SIG-M5 (cell line): ENCODE measurements around the gene UBE2F.

ENCODE experiments used
- DNase-seq: peaks from one replicate; lab custom pipeline; 2025; lab: John Stamatoyannopoulos, UW

Gene UBE2F

DNA sequence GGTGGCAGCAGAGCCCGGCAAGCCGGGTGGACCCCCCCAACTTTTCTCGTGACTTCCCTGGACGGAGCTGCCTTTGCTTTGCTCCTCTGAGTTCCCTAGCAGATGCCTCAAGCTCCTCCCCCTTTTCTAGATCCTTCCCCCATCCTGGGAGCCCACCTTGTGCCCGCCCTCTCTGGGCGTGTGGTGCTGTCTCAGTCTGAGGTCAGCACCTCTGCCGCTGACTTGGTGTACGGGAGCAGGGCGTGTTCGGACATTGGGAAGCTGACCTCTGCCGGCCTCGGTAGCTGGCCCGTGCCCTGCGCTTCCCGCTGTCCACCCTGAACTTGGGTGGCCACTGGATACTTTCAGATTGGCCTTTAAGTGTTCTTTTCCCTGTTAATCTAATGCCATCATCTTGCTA lies 113.7 kb downstream of the UBE2F start:
- DNase-seq: no peak

DNA sequence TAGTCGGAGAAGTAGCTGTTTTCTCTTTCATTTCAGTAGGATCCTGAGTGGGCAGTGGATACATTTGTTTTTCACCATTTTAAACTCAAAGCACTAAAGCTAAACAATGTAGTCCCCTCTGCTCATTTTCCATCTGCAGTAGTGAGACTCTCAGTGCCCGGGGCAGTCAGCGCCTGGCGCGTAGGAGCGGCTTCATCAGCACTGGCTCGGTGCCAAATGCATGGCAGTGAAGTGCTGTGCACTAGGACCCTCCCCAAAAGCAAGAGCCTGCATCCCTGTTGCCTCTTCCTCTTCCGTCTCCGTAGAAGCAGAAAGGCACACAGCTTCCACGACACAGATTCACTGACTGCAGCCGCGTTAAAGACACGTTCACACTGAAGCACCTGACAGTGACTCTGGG lies 114.3 kb downstream of the UBE2F start:
- no peak for DNase-seq

DNA sequence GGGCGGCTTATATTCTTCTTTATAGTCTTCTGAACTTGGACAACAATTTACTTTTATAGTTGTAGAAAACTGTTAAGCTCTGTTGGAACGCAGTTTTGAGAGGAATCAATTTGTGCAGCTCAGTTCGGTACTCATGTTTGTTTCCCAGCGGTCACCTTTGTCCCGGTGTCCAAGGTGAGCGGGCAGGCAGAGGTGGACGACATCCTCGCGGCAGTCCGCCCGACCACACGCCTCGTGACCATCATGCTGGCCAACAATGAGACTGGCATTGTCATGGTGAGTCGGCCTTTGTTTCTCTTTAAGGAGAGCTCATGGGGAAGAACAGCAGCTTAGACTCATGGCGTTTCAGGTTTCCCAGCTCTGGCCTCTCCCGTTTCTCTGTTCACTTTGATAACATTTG lies 114.7 kb downstream of the UBE2F start:
- DNase-seq: no peak

DNA sequence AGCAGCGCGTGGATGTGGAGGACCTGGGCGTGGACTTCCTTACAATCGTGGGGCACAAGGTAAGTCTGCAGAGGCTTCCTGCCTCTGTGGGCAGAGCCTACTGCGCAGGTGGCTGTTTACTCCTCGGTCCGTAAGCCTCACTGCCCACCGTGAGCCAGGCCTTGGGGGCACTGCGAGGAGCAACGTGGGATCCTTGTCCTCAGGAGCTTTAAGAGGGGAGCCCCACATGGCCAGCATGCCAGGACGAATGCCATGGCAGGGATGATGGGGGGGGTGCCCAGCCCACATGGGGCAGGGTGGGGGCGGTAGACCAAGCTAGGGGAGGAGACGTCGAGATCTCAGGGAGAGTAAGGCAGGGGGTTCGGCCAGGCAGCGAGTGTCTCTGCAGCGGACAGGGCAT lies 115.3 kb downstream of the UBE2F start:
- no peak for DNase-seq

DNA sequence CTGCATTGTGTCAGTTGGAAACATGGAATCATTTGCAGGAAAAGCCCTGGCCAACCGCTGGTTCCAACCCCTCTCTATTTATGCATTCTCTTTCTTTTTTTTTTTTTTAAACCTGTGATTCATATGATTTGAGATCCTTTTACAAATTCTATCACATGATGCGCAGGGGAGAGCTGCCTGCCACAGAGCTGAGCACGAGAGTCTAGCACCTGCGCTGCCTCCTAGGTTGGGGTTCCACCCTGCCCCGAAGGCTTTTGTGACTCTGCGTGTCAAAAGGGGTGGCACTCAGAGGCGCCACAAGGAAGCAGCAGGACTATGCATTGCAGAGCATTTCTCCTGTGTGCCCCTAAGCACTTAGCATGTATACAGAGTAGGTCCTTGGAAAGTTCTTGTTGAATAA lies 116.0 kb downstream of the UBE2F start:
- DNase-seq: no peak

DNA sequence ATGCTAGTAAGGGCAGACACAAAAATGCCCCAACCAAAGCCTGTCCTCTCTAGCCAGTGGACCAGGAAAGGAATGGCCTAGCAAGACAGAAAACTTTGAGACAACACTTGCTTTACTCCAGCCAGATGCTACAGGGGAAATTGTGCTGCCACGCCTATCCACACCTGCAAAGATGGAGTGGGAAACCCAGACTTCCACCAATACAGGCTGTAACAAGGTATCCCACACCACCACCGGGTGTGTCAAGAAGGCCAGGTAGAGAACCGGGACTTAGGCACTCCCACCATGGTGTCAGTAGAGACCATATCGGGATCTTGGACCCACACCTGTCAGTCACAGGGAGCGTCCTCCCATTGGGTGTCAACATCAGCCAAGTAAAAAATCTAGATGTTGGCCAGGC lies 117.1 kb downstream of the UBE2F start:
- DNase-seq: no peak

DNA sequence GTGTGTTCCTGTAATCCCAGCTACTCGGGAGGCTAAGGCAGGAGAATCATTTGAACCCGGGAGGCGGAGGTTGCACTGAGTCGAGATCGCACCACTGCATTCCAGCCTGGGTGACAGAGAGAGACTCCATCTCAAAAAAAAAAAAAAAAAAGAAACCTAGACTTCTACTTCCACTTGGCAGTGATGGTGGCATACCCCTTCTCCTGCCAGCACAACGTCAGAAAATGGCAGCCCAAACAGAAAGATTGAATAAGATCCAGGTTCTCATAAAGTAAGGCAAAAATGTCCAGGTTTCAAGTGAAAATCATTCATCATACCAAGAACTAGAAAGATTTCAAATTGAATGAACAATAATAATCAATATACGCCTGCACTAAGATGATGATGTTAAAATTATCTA lies 117.9 kb downstream of the UBE2F start:
- no peak for DNase-seq

DNA sequence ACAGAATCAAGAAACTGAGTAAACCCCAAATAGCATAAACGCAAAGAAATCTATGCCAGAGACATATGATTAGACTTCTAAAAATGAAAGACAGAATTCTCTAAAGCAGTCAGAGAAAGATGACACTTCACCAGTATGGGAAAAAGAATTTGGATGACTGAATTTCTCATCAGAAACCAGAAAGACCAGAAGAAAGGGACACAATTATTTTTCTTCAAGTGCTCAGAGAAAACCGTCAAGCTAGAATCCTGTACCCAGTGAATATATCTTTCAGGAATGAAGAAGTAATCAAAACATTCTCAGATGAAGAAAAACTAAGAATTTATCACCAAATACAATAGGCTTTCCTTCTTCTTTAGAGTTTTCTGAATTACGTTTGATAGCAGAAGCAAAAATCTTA lies 119.1 kb downstream of the UBE2F start:
- no peak for DNase-seq

DNA sequence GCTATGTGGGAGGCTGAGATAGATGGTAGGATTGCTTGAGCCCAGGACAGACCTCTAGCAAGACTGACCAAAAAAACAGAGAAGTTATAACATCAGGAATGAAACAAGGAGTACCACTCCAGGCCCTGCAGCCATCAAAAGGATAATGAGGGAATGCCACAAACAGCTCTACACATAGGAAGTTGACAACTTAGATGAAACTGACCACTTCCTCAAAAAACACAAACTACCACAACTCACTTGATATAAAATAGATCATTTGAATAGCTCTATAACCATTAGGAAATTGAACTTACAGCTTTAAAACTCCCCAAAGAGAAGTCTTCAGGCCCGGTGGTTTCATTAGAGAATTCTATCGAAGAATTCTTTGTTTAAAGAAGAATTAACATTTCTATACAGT lies 120.4 kb downstream of the UBE2F start:
- no peak for DNase-seq

DNA sequence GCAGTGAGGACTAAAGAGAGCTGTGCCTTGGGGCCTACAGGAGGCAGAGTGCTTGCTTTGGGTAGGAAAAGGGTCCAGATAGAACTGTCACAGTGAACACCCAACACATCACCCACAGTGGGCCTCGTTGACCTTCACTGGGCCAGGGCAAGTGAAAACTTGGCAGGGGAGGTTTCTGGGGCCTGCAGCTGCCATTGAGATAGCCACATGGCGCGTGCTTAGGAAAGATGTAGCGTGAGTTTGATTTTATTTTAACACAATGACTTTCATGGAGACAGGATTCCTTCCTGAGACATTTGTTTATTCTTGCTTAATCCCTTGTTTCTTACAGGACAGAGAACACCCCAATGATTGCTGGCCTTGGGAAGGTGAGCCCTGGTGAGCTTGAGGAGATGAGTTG lies 124.1 kb downstream of the UBE2F start:
- no peak for DNase-seq

DNA sequence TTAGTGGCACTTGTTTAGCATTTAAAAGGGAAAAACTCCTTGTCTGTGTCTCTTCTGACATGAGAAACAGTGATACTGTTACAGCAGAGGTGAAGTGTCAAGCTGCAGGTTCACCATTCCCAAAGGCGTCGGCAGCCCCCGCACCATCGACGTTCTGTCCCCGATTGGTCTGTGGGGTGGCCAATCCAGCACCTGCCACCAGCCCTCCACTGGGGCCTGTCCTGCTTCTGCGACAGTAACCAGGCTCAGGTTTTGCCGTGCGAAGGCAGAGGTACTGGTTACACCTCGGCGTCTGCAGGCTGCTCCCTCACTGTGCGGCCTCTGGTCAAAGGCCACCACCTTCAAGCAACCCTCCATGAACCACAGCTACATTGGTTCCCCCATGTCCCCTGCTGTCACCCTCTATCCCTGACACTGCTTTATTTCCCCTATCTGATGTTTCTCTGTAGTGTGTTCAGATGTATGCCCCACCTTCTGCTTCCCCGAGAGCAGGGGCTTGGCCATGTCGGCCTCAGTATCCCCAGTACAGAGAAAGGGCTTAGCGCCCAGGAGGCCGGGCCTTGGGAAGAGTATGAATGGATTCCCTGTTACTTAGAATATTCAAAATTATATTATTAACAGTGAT lies 124.7 kb downstream of the UBE2F start:
- no peak for DNase-seq
